BJ (cell line): Measurements from ENCODE around the gene FGGY. TPM values are rescaled to one million over a fixed set of nuclear protein-coding genes. Genes with fewer than 3 reads are reported as not detected.

Experiments
- CTCF ChIA-PET: fragments of 350-600 bp; formaldehyde crosslinking; extraction: SDS; loops from one replicate; lab custom pipeline; 2021; ENCODE audit warnings: antibody characterized with exemption, inconsistent platforms; lab: Yijun Ruan, JAX
- POLR2A ChIA-PET: fragments of 300-600 bp; sonication (Branson Sonifier 250); formaldehyde crosslinking; extraction: SDS; loops from one replicate; lab custom pipeline; 2021; ENCODE audit warnings: antibody characterized with exemption; lab: Charles Lee
- DNase-seq: peaks from one replicate; pipeline ENCODE4 v3.0.0-alpha.2; 2011; ENCODE audit warnings: low read depth
- H3K27me3 ChIP-seq: 2 replicates; pipeline ENCODE4 v1.6.0; 2011; ENCODE audit warnings: low read length; ENCODE audit not compliant: control insufficient read depth, insufficient read depth
- H3K36me3 ChIP-seq: 2 replicates; pipeline ENCODE4 v1.5.1; 2011; ENCODE audit warnings: low read length; ENCODE audit not compliant: control insufficient read depth, insufficient read depth
- H3K4me3 ChIP-seq: 2 replicates; pipeline ENCODE4 v1.5.1; 2011; ENCODE audit warnings: low read depth, mild to moderate bottlenecking, control low read depth, low read length
- CTCF ChIP-seq: IDR thresholded peaks from 2 replicates; pipeline ENCODE4 v1.5.1; 2011; ENCODE audit warnings: low read depth, mild to moderate bottlenecking, control low read depth, inconsistent platforms, low read length, moderate library complexity; ENCODE audit not compliant: insufficient read depth
- polyA plus RNA-seq: library from polyadenylated mRNA; depleted of rRNA; stranded (reverse); fragments of >200 nt; gene quantifications from 2 replicates; pipeline ENCODE4 v1.2.3, GENCODE V29; 2011

Gene FGGY
- polyA plus RNA-seq, 1 experiment, result 9.9 TPM

GRCh38 chr1:59738152-59738551 is 441.3 kb downstream of the FGGY start:
- H3K36me3 ChIP-seq, result no peaks in the 10 kb centered on the region
- no peak for TF ChIP-seq CTCF
- ChIA-PET POLR2A (no interaction called here), CTCF (interaction anchor here (0.6 to 2.4 kb wide), 4 partner anchors 14 to 1260 kb away, joined by 3 to 7 read pairs (median 6); no protein-coding TSS in a partner anchor)
- H3K27me3 ChIP-seq, result no peaks in the 10 kb centered on the region
- DNase-seq, result no peak
- no peak overlapping the region for H3K4me3 ChIP-seq

GRCh38 chr1:59738591-59739015 is 441.7 kb downstream of the FGGY start:
- ChIA-PET POLR2A (no interaction called here), CTCF (interaction anchor here (0.6 to 2.4 kb wide), 3 partner anchors 13 to 1260 kb away, joined by 5 to 7 read pairs (median 6); no protein-coding TSS in a partner anchor)

GRCh38 chr1:59739111-59739510 is 442.2 kb downstream of the FGGY start:
- Histone ChIP-seq H3K27me3 (no peaks in the 10 kb centered on the region), H3K4me3 (no peak overlapping the region), H3K36me3 (no peaks in the 10 kb centered on the region)
- ChIA-PET POLR2A (no interaction called here), CTCF (interaction anchor here (1.5 to 2.4 kb wide), 3 partner anchors 10 to 20 kb away, joined by 6 to 8 read pairs (median 7); no protein-coding TSS in a partner anchor)
- no peak for DNase-seq
- no peak for TF ChIP-seq CTCF

More at GRCh38 chr1:59738591-59739015, 441.7 kb downstream of the FGGY start:
- no peak overlapping the region for H3K4me3 ChIP-seq
- TF ChIP-seq CTCF, result no peak
- DNase-seq, result no peak
- no peaks in the 10 kb centered on the region for H3K27me3 ChIP-seq
- H3K36me3 ChIP-seq, result no peaks in the 10 kb centered on the region

- ChIA-PET CTCF (no interaction called here), POLR2A (no interaction called here)
- TF ChIP-seq CTCF, result no peak
- DNase-seq, result no peak
- H3K36me3 ChIP-seq, result no peaks in the 10 kb centered on the region
- no peak overlapping the region for H3K4me3 ChIP-seq
- H3K27me3 ChIP-seq, result no peaks in the 10 kb centered on the region
Observed at GRCh38 chr1:59742526-59742925, 445.6 kb downstream of the FGGY start.

- no peaks in the 10 kb centered on the region for H3K27me3 ChIP-seq
- no peak for DNase-seq
- CTCF ChIA-PET, result interaction anchor here (0.8 kb wide), 1 partner anchor 13 kb away, joined by 3 read pairs; no protein-coding TSS in a partner anchor
- POLR2A ChIA-PET, result no interaction called here
- H3K36me3 ChIP-seq, result no peaks in the 10 kb centered on the region
- no peak overlapping the region for H3K4me3 ChIP-seq
- no peak for TF ChIP-seq CTCF
Observed at GRCh38 chr1:59743324-59744091, 446.6 kb downstream of the FGGY start.
